ENCODE data around the gene SH3GL1. TPM values are rescaled to one million over a fixed set of nuclear protein-coding genes. Genes with fewer than 3 reads are reported as not detected.

Gene SH3GL1
- total RNA-seq, 4 donors from 2014 or later = 48.2 to 67.7 (median 53.0) TPM

DNA sequence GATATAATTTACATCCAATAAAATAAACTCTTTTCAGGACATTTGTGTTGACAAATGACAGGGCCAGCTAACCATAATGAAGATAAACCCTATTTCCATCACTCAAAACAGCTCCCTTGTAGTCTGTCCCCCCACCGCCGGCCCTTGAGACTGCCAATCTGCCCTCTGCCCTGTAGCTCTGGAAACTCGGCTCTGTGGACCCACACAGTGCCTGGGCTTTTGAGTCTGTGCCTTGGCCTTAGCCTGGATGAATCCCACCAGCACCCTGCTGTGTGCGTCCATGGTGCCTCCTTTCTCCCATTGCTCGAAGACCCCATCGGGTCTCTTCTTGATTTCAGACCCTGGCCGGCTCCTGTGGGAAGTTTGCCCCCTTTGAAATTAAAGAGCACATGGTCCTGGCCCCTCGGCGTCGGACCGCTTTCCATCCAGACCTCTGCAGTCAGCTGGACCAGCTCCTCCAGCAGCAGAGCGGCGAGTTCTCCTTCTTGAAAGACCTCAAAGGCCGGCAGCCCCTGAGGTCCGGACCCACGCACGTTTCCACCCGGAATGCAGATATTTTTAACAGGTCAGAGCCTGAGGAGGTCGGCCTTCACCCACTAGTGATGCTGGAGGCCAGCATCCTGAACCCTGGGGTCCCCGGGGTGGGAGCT lies 28.1 kb upstream of the SH3GL1 start:
- Histone ChIP-seq H3K27ac (no peak overlapping the region), H3K27me3 (no peaks in the 10 kb centered on the region), H3K4me3 (no peak overlapping the region), H3K9me3 (no peaks in the 10 kb centered on the region), H3K36me3 (peaks cover 0 to 59% of the 10 kb centered on the region in 2 donors), H3K4me1 (no peaks in the 10 kb centered on the region)
- 81 to 87% methylated on average over 6 to 10 of the region's 20 CpGs for WGBS, 2 donors (ENCODE audit: low coverage in 1 of 2)
- no peak for TF ChIP-seq EP300 (IDR thresholded peaks at IDR 0.05)
- TF ChIP-seq, protein P1, sequence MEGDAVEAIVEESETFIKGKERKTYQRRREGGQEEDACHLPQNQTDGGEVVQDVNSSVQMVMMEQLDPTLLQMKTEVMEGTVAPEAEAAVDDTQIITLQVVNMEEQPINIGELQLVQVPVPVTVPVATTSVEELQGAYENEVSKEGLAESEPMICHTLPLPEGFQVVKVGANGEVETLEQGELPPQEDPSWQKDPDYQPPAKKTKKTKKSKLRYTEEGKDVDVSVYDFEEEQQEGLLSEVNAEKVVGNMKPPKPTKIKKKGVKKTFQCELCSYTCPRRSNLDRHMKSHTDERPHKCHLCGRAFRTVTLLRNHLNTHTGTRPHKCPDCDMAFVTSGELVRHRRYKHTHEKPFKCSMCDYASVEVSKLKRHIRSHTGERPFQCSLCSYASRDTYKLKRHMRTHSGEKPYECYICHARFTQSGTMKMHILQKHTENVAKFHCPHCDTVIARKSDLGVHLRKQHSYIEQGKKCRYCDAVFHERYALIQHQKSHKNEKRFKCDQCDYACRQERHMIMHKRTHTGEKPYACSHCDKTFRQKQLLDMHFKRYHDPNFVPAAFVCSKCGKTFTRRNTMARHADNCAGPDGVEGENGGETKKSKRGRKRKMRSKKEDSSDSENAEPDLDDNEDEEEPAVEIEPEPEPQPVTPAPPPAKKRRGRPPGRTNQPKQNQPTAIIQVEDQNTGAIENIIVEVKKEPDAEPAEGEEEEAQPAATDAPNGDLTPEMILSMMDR (IDR thresholded peaks at IDR 0.05) = no peak
- TF ChIP-seq POLR2AphosphoS5 (IDR thresholded peaks at IDR 0.05) = no peak
- no peak for TF ChIP-seq POLR2A (IDR thresholded peaks at IDR 0.05)
- no peak for ATAC-seq

DNA sequence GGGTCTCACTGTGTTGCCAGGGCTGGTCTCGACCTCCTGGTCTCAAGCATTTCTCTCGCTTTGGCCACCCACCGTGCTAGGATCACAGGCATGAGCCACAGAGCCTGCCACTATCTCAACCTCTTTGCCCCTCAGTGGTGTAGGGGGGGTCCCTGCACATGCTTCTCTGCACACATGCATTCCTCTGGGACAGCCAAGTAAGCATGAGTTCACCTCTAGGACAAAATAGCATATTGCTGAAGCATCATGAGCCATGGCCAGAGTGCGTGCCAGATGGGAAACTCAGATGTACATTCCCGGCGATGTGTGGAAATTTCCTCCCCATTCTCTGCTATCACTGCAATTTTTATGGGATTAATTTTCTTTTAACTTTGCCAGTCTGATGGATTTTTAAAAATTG lies 25.2 kb upstream of the SH3GL1 start:
- H3K36me3 ChIP-seq = peaks cover 0 to 42% of the 10 kb centered on the region in 2 donors

DNA sequence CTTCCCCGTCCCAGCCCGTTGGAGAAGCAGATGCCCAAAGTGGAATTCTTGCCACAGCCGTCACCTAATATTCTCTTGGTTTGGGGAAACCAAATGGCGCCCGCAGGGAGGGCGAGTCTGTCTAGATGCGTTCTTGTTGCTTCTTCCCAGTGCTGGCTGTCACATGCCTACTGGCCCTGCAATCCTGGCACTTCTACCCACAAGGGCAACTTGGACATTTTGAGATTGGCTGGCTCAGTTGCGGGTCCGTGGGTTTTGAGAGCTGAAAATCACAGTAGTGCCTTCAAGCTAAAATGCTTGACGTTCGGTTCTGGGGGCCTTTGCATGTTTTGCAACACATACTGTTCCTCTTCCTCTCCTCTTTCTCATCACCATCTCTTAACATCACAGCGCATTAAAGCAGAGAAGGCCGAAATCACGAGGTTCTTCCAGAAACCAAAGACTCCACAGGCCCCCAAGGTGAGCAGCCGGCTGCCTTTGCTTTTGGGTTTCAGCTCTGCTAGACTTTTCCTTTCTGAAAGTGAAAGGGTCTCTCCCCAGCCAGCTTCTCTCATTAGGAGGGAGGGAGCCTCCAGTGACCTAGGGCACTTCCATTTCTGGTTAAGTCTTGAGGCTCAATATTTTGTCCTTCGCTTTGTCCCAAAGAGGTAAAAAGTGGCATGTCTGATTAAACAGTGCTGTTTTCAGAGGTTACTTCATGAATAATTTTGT lies 23.2 kb upstream of the SH3GL1 start:
- Histone ChIP-seq H3K27me3 (no peaks in the 10 kb centered on the region), H3K27ac (no peak overlapping the region), H3K4me3 (no peak overlapping the region), H3K36me3 (peaks cover 0 to 25% of the 10 kb centered on the region in 2 donors), H3K9me3 (no peaks in the 10 kb centered on the region), H3K4me1 (no peaks in the 10 kb centered on the region)
- WGBS, 2 donors (ENCODE audit: low coverage in 1 of 2) = 86 to 100% methylated on average over 2 to 16 of the region's 16 CpGs
- TF ChIP-seq POLR2AphosphoS5 (IDR thresholded peaks at IDR 0.05) (no peak), POLR2A (IDR thresholded peaks at IDR 0.05) (no peak), EP300 (IDR thresholded peaks at IDR 0.05) (no peak)
- TF ChIP-seq, protein P1 (IDR thresholded peaks at IDR 0.05) = no peak
- no peak for ATAC-seq

More for the DNA sequence above, 25.2 kb upstream of the SH3GL1 start:
- WGBS, 2 donors (ENCODE audit: low coverage in 1 of 2) = 91 to 97% methylated on average over 3 to 4 of the region's 6 CpGs
- H3K9me3 ChIP-seq = no peaks in the 10 kb centered on the region
- H3K4me3 ChIP-seq = no peak overlapping the region
- H3K4me1 ChIP-seq = no peaks in the 10 kb centered on the region
- H3K27me3 ChIP-seq = no peaks in the 10 kb centered on the region
- H3K27ac ChIP-seq = no peak overlapping the region
- ATAC-seq = no peak
- TF ChIP-seq, protein P1 (IDR thresholded peaks at IDR 0.05) = no peak
- no peak for TF ChIP-seq POLR2AphosphoS5 (IDR thresholded peaks at IDR 0.05)
- TF ChIP-seq POLR2A (IDR thresholded peaks at IDR 0.05) = no peak
- TF ChIP-seq EP300 (IDR thresholded peaks at IDR 0.05) = no peak

DNA sequence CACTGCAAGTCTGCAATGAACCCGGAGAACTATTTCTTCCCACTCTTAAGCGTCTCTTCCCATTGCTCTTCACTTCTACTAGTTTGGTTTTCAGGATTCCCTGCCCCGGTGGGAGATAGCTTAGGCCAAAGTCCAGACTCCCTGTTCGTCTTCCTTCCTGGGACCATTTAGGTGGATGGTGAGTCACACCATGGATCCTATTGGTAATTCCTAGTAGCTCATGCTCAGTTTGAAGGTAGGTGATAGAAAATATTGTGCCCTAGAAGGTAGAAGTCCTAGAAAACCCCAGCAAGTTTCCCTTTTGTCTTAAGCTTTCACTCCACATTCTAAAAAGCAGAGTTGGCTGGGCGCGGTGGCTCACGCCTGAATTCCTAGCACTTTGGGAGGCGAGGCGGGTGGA lies 15.9 kb upstream of the SH3GL1 start:
- peaks cover 0 to 16% of the 10 kb centered on the region in 2 donors for H3K36me3 ChIP-seq
- TF ChIP-seq POLR2A (IDR thresholded peaks at IDR 0.05) = no peak
- TF ChIP-seq EP300 (IDR thresholded peaks at IDR 0.05) = no peak
- TF ChIP-seq, protein P1 (IDR thresholded peaks at IDR 0.05) = no peak
- TF ChIP-seq POLR2AphosphoS5 (IDR thresholded peaks at IDR 0.05) = no peak
- H3K4me1 ChIP-seq = peaks cover 0 to 19% (median 4%) of the 10 kb centered on the region in 3 donors
- WGBS, 2 donors (ENCODE audit: low coverage in 1 of 2) = 67 to 93% methylated on average over 3 to 5 of the region's 9 CpGs
- no peaks in the 10 kb centered on the region for H3K27me3 ChIP-seq
- no peak for ATAC-seq
- no peak overlapping the region for H3K27ac ChIP-seq
- no peaks in the 10 kb centered on the region for H3K9me3 ChIP-seq
- no peak overlapping the region for H3K4me3 ChIP-seq

Measured in gastroesophageal sphincter (tissue), 4 donors.